Measurements from ENCODE around the gene GPD1L.

GPD1L gene

GRCh38 chr3:32176989-32177701, 70.7 kb downstream of the GPD1L start:
- TF ChIP-seq CTCF (conservative IDR thresholded peaks at IDR 0.05) (peak; percentile 76; the same call in 1 of the 2 replicates), ZFX (IDR thresholded peaks at IDR 0.05) (no peak)
- H3K27ac ChIP-seq, result no peak overlapping the region

GRCh38 chr3:32177702-32178198, 71.3 kb downstream of the GPD1L start:
- TF ChIP-seq CTCF (conservative IDR thresholded peaks at IDR 0.05) (peak; percentile 90), ZFX (IDR thresholded peaks at IDR 0.05) (no peak)
- H3K27ac ChIP-seq, result no peak overlapping the region

DNA sequence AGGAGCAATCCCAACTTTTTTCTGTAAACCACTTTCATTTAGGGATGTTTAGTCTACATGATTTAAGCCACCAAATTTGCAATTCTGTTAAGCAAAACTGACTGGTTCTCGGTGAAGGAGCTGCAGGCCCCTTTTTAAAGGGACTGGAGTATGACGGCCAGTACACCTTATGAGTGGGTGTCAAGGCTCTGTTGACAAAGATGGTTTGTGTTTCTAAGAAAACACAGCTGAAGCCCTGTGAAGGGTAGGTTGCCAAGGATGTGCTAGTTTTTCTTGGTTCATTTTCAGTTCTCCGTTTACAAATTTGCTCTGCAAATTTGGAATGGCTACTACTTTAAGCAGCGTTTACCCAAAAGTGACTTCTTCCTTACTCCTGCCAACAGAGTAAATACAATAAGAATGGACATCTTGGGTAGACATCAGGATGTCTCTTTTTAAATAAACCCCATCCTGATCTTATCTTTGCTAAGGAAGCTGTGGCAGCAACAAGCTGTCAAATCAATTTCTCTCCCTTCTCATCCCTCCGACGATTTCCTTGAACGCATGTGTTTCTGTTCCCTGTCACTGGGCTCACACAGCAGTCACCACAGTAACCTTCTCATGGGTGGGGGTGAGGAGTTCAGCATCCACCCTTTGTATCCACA, 73.8 kb downstream of the GPD1L start:
- TF ChIP-seq ZFX (IDR thresholded peaks at IDR 0.05) (no peak), CTCF (conservative IDR thresholded peaks at IDR 0.05) (no peak)
- no peak overlapping the region for H3K27ac ChIP-seq

DNA sequence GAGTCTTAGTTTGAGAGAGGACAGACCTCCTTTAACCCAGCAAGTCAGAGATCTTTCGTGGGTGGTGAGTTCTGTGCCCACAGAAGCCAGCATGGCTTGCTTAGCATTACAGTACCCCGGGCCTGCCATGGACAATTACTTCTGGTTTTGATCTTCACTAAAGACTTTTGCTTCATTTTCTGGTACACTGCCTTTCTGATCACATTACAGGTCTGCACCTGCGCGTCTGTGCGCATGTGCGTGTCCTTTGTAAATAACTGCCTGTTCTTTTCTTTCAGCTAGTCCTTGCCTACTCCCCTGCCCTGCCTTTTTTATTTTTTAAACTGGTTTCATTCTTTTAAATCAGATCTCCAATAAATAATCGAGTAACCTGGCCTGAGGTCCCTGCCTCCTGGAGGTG, 74.9 kb downstream of the GPD1L start:
- TF ChIP-seq CTCF (conservative IDR thresholded peaks at IDR 0.05), result no peak
- TF ChIP-seq ZFX (IDR thresholded peaks at IDR 0.05), result no peak

DNA sequence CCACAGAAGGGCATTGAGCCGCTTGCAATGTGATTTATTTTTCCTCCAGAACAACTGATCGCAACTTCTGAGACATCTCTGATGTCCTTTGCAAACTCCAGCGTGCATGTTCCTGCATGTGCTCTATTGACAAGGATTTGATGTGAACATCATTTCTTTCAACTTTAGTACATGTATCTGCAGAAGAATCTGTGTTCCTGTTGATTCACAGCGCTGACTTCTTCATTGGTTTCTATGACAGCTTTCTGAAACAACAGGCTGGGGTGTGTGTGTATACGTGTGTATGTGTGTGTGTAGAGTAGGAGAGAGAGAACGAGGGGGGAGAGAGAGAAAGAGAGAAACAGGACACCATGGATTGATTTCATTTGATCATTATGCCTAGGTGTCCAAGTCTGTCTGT, 75.4 kb downstream of the GPD1L start:
- TF ChIP-seq CTCF (conservative IDR thresholded peaks at IDR 0.05) (no peak), ZFX (IDR thresholded peaks at IDR 0.05) (no peak)

More for the DNA sequence above, 74.9 kb downstream of the GPD1L start:
- no peak overlapping the region for H3K27ac ChIP-seq

DNA sequence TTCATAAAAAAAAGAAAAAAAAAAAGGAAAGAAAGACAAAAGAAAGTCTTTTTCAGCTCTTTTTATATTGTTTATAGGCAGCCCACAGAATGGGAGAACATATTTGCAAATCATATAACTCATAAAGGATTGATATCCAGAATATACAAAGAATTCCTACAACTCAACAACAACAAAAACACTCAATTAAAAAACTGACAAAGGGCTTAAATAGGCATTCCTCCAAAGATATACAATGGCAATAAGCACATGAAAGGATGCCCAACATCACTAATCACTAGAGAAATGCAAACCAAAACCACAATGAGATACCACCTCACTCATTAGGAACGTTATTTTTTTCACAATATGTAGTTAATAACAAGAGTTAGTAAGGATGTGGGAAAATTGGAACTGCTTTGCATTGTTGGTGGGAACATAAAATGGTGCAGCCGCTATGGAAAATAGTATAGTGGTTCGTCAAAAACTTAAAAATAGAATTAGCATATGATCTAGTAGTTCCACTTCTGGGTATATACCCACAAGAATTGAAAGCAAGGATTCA, 77.8 kb downstream of the GPD1L start:
- TF ChIP-seq CTCF (conservative IDR thresholded peaks at IDR 0.05), result no peak
- TF ChIP-seq ZFX (IDR thresholded peaks at IDR 0.05), result no peak
- H3K27ac ChIP-seq, result no peak overlapping the region

More for the DNA sequence above, 75.4 kb downstream of the GPD1L start:
- no peak overlapping the region for H3K27ac ChIP-seq

DNA sequence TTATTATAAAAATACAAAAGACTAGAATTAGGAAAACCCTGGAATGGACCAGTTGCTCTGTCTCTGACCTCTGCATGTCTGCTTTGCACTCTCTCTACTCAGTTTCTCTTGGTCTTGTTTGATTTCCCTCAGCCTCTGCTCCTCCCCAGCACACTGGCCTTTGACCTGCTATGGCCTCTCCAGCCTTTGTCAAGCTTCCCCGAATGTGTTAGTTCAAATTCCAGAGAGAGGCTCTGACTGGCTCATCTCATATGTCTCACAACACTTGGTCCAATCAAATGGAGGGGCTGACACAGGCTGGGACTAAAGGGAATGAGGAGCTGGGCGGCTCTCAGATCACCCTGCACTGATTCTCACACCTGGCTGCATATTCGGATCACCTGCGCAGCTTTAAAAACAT, 79.7 kb downstream of the GPD1L start:
- no peak overlapping the region for H3K27ac ChIP-seq
- no peak for TF ChIP-seq CTCF (conservative IDR thresholded peaks at IDR 0.05)
- no peak for TF ChIP-seq ZFX (IDR thresholded peaks at IDR 0.05)

All from C4-2B (cell line).